GM06990 (cell line): ENCODE results near the gene LRRC8C.

Source experiments
- DNase-seq: peaks from one replicate; pipeline ENCODE4 v3.0.0-alpha.2; 2011; ENCODE audit not compliant: insufficient read length; ENCODE audit errors: extremely low read depth
- H3K27me3 ChIP-seq: replicated peaks from 2 replicates; pipeline ENCODE4 v1.6.0; 2011; ENCODE audit warnings: low read length; ENCODE audit not compliant: control insufficient read depth, insufficient read depth
- H3K36me3 ChIP-seq: 2 replicates; pipeline ENCODE4 v1.5.1; 2011; ENCODE audit warnings: low read length; ENCODE audit not compliant: control insufficient read depth, insufficient read depth
- H3K4me3 ChIP-seq: replicated peaks from 2 replicates; pipeline ENCODE4 v1.5.1; 2011; ENCODE audit warnings: low read depth, mild to moderate bottlenecking, control low read depth, low read length
- TF ChIP-seq, protein P1 (sequence below): IDR thresholded peaks from 2 replicates; pipeline ENCODE4 v1.5.1; 2011; ENCODE audit warnings: low read length, control low read depth, mild to moderate bottlenecking, inconsistent platforms; ENCODE audit not compliant: insufficient read depth, poor library complexity, severe bottlenecking

LRRC8C gene

DNA sequence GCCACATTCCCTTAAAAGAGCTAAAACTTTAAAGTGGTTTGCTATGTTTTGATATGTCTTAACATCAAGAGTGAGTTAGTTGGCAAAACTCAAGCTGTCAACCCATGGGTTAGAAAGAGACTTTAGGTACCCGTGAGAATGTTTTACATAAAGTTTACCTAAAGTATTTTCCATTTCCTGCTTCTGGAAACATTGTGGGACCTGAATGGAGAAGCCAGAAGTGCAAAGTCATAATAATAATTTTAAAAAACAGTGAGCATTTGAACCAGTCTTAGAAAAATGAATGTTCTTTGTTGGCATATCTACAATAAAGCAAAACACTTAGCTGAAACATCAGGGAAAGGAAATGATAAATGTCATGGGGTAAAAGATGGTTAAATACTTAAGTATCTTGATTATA is 34.8 kb downstream of the LRRC8C start:
- Histone ChIP-seq H3K36me3 (no peaks in the 10 kb centered on the region), H3K27me3 (no peaks in the 10 kb centered on the region), H3K4me3 (no peak overlapping the region)
- TF ChIP-seq, protein P1, sequence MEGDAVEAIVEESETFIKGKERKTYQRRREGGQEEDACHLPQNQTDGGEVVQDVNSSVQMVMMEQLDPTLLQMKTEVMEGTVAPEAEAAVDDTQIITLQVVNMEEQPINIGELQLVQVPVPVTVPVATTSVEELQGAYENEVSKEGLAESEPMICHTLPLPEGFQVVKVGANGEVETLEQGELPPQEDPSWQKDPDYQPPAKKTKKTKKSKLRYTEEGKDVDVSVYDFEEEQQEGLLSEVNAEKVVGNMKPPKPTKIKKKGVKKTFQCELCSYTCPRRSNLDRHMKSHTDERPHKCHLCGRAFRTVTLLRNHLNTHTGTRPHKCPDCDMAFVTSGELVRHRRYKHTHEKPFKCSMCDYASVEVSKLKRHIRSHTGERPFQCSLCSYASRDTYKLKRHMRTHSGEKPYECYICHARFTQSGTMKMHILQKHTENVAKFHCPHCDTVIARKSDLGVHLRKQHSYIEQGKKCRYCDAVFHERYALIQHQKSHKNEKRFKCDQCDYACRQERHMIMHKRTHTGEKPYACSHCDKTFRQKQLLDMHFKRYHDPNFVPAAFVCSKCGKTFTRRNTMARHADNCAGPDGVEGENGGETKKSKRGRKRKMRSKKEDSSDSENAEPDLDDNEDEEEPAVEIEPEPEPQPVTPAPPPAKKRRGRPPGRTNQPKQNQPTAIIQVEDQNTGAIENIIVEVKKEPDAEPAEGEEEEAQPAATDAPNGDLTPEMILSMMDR, result no peak
- no peak for DNase-seq

DNA sequence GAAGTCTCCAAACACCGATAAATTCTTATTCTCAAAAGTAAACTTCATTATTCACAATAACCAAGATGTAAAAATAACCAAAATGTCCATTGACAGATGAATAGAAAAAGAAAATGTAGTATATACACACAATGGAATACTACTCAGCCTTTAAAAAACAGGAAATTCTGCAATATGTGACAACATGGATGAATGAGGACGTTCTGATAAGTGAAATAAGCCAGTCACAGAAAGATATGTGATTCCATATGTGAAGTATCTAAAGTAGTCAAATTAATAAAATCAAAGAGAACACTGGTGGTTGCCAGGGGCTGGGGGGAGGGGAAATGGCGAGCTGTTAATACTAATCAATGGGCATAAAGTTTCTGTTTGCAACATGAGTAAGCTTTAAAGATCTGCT is 36.0 kb downstream of the LRRC8C start:
- H3K4me3 ChIP-seq, result no peak overlapping the region
- no peaks in the 10 kb centered on the region for H3K36me3 ChIP-seq
- DNase-seq, result no peak
- TF ChIP-seq, protein P1, result no peak
- H3K27me3 ChIP-seq, result no peaks in the 10 kb centered on the region

DNA sequence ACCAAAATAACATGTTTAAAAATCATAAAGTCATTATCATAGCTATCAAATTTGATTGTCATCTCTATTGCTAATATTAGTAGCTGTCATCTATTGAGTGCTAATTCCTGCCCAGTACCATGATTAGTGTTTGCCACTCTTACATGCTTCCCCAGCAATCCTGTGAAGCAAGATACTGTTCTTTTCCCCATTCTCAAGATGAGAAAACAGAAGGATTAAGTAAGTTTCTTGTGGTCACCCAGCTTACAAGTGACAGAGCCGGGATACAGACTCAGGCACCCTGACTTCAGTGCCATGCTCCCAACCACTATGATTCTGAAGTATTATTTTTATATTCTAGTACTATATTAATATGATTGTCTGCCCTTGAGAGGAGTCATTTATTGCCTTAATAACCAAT is 36.5 kb downstream of the LRRC8C start:
- Histone ChIP-seq H3K4me3 (no peak overlapping the region), H3K27me3 (no peaks in the 10 kb centered on the region), H3K36me3 (no peaks in the 10 kb centered on the region)
- TF ChIP-seq, protein P1, result no peak
- no peak for DNase-seq

DNA sequence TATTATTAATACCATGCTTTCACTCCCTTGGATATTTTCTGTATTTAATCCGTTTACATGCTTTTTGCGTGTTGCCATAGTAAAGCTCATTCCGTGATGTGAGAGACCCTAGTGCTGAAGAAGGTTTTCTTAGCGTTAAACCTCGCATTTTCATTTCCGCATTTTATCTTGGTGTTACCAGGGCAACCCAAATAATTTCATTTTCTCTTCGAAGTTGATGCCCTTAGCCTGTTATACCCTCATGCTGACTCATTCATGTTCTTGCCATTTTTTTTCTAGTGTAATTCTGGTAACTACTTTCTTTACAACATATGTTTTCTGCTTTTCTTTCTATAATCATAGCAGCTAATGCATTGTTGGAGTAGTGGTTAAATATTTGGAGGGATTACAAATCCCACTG is 37.2 kb downstream of the LRRC8C start:
- DNase-seq, result peak; percentile 57
- H3K4me3 ChIP-seq, result no peak overlapping the region; the same call in 1 of the 2 replicates
- TF ChIP-seq, protein P1, result no peak
- H3K27me3 ChIP-seq, result no peaks in the 10 kb centered on the region
- no peaks in the 10 kb centered on the region for H3K36me3 ChIP-seq

DNA sequence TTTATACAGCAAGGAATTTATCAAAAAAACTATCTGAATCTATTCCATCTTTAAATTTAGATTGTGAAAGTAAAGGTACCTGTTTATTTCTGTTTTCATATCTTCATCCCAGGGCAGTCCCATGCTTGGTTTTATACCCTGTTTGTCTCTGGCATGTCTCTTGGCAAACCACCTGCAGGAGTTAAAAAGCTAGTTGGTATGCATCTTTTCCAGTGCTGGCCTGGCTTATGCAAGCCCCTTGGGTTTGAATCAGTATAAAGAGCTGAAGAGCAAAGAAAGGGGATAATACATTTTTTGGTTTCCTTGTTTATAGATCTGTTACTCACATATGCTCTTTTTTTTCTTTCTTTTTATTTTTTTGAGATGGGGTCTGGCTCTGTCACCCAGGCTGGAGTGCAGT is 37.8 kb downstream of the LRRC8C start:
- H3K4me3 ChIP-seq, result no peak overlapping the region
- TF ChIP-seq, protein P1, result no peak

DNA sequence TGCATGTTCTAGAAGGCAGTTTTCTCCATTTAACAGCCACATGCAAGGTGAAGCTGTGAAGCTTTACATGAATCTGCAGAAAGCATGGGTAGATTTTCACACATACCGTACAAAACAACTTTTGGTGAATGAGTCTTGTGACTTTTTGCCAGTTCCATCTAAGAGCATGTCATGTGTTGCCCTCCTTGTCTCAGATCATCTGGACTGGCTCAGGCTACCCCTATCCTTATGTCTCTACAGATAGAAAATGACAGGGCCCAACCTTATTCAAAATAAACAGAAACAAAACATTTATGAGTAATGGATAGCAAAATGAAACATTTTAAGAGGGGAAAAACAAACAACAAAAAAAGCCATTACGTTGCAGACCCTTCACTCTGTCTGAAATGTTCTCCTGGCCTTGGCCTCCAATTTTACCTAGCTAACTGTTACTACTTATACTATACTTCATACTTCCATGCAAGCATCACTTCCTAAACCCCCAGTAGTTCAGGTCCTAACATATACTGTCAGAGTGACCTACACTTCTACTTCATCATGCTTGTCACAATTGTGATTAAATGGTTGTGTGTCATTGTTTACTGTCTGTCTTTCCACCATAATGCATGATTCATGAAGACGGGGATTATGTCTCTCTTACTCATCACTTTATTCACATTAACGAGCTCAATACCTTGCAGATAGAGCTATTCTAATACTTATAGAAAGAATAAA is 39.0 kb downstream of the LRRC8C start:
- H3K27me3 ChIP-seq, result no peaks in the 10 kb centered on the region
- DNase-seq, result no peak
- TF ChIP-seq, protein P1, result no peak
- H3K4me3 ChIP-seq, result no peak overlapping the region
- no peaks in the 10 kb centered on the region for H3K36me3 ChIP-seq

More for the DNA sequence above, 37.8 kb downstream of the LRRC8C start:
- Histone ChIP-seq H3K27me3 (no peaks in the 10 kb centered on the region), H3K36me3 (no peaks in the 10 kb centered on the region)
- no peak for DNase-seq
